Astrocyte (in vitro differentiated cells and primary cell): ENCODE results near the gene CNFN.

Experiments
- CTCF ChIP-seq: IDR thresholded peaks from 2 replicates; pipeline ENCODE4 v1.5.1; 2011; ENCODE audit warnings: low read depth, mild to moderate bottlenecking, inconsistent platforms, low read length, moderate library complexity; ENCODE audit not compliant: insufficient read depth
- EZH2 ChIP-seq: IDR thresholded peaks from 2 replicates; pipeline ENCODE4 v1.6.1; 2012; ENCODE audit warnings: mild to moderate bottlenecking, low read length, inconsistent platforms; ENCODE audit not compliant: insufficient read depth

- TF ChIP-seq CTCF (no peak), EZH2 (no peak)
Observed at GRCh38 chr19:42412227-42412626, 22.1 kb upstream of the CNFN start.
